LNCAP (cell line): ENCODE measurements around the gene RNF207.

Experiments
- CTCF ChIP-seq: fragments of 450-650 bp; IDR thresholded peaks from 2 replicates; pipeline ENCODE4 v1.5.1; 2017; ENCODE audit warnings: mild to moderate bottlenecking

The RNF207 gene

GRCh38 chr1:6259491-6260362, 53.8 kb downstream of the RNF207 start:
- TF ChIP-seq CTCF = no peak

GRCh38 chr1:6260433-6260934, 54.6 kb downstream of the RNF207 start:
- no peak for TF ChIP-seq CTCF

GRCh38 chr1:6260961-6261614, 55.2 kb downstream of the RNF207 start, which contains the start of gene GPR153:
GPR153 (minus strand) TSS chr1:6261098; CDS start chr1:6254905, 6,193 bp downstream.
- no peak for TF ChIP-seq CTCF

- TF ChIP-seq CTCF = no peak
These were observed 55.7 kb downstream of the RNF207 start for GRCh38 chr1:6261615-6261995.

GRCh38 chr1:6262555-6263420, 56.9 kb downstream of the RNF207 start:
- no peak for TF ChIP-seq CTCF

- no peak for TF ChIP-seq CTCF
These were observed 57.8 kb downstream of the RNF207 start for GRCh38 chr1:6263716-6264115.

- no peak for TF ChIP-seq CTCF
These were observed 59.2 kb downstream of the RNF207 start for GRCh38 chr1:6265151-6265550.
